OCI-M1 (cell line): ENCODE results near the gene ZFAND5.
A peak's percentile ranks its signal among the peaks of the same experiment; 100 is the strongest.

ENCODE experiments used
- DNase-seq: peaks from one replicate; lab custom pipeline; 2025; lab: John Stamatoyannopoulos, UW

The ZFAND5 gene

GRCh38 chr9:72322259-72322658 lies 42.7 kb downstream of the ZFAND5 start:
- DNase-seq: no peak

- no peak for DNase-seq
Observed at GRCh38 chr9:72315510-72316311, 49.3 kb downstream of the ZFAND5 start.

- no peak for DNase-seq
Observed at GRCh38 chr9:72315089-72315509, 49.9 kb downstream of the ZFAND5 start.

GRCh38 chr9:72313507-72313906 lies 51.5 kb downstream of the ZFAND5 start:
- DNase-seq: no peak

- DNase-seq: no peak
Observed at GRCh38 chr9:72312386-72312987, 52.5 kb downstream of the ZFAND5 start.

GRCh38 chr9:72309364-72310133 lies 55.5 kb downstream of the ZFAND5 start:
- DNase-seq: no peak

GRCh38 chr9:72306761-72307160 lies 58.2 kb downstream of the ZFAND5 start:
- no peak for DNase-seq

- DNase-seq: no peak
Observed at GRCh38 chr9:72305707-72306106, 59.3 kb downstream of the ZFAND5 start.

GRCh38 chr9:72305102-72305546 lies 59.9 kb downstream of the ZFAND5 start:
- peak; percentile 96 for DNase-seq

- no peak for DNase-seq
Observed at GRCh38 chr9:72304538-72304937, 60.5 kb downstream of the ZFAND5 start.
